Transverse colon (tissue), 4 donors: ENCODE results near the gene SYTL5. TPM values are rescaled to one million over a fixed set of nuclear protein-coding genes. Genes with fewer than 3 reads are reported as not detected.
"Not testable (repeated sequence)": the region's sequence is repeated elsewhere in the genome, so short reads cannot be mapped to it uniquely, and the experiment has no call there.

Experiments used
- DNase-seq: peaks from one replicate; pipeline ENCODE4 v3.0.0-alpha.2; 2019
- H3K27ac ChIP-seq, 4 donors: fragments of 200-600 bp; sonication (generic); 2 replicates each; pipeline ENCODE4 v1.5.1; 2016 to 2018; ENCODE audit warnings: inconsistent platforms in 4 of 4
- H3K27me3 ChIP-seq: fragments of 200-600 bp; sonication (generic); 2 replicates; pipeline ENCODE4 v1.5.1; 2017; ENCODE audit warnings: inconsistent platforms
- H3K36me3 ChIP-seq, 4 donors: fragments of 200-600 bp; sonication (generic); 2 replicates each; pipeline ENCODE4 v1.5.1; 2017 to 2019; ENCODE audit warnings: inconsistent platforms in 4 of 4
- H3K4me1 ChIP-seq, 4 donors: fragments of 200-600 bp; sonication (generic); 2 replicates each; pipeline ENCODE4 v1.5.1; 2017 to 2020; ENCODE audit warnings: inconsistent platforms in 4 of 4
- H3K4me3 ChIP-seq, 4 donors: fragments of 200-600 bp; sonication (generic); 1 replicate in 1 of 4; 2 replicates in 3 of 4; pipeline versions ENCODE4 v1.5.1 to v1.6.1; 2017 to 2019; ENCODE audit warnings: inconsistent platforms in 4 of 4
- H3K9me3 ChIP-seq, 2 donors: fragments of 200-600 bp; sonication (generic); 2 replicates each; pipeline ENCODE4 v1.5.1; 2017 to 2019; ENCODE audit warnings: inconsistent platforms in 2 of 2
- CTCF ChIP-seq, 5 experiments: fragments of 200-600 bp in 3 of 5; fragments of 450-650 bp in 2 of 5; sonication (generic) in 3 of 5; IDR thresholded peaks; 1 replicate in 2 of 5; 2 replicates in 3 of 5; pipeline ENCODE4 v1.5.1; 2016 to 2017; ENCODE audit warnings: antibody characterized with exemption in 5 of 5, inconsistent platforms in 3 of 5, mild to moderate bottlenecking in 2 of 5, moderate library complexity in 1 of 5
- EP300 ChIP-seq: sonication (generic); formaldehyde crosslinking; IDR thresholded peaks from one replicate; pipeline ENCODE4 v1.6.1; 2017; ENCODE audit warnings: antibody characterized with exemption, low read depth
- POLR2A ChIP-seq: fragments of 450-650 bp; IDR thresholded peaks from one replicate; pipeline ENCODE4 v1.6.1; 2016; ENCODE audit warnings: antibody characterized with exemption, mild to moderate bottlenecking, moderate library complexity
- POLR2AphosphoS5 ChIP-seq, 3 donors: sonication (generic); formaldehyde crosslinking; IDR thresholded peaks; one replicate each; pipeline ENCODE4 v1.6.1; 2016; ENCODE audit warnings: antibody characterized with exemption in 3 of 3
- WGBS, 2 donors: methylation state at CpG; one replicate each; pipeline ENCODE4 v1.1.5; 2018; ENCODE audit warnings: low coverage in 1 of 2; 5-methylcytosine and 5-hydroxymethylcytosine counted together
- in situ Hi-C, 4 donors: fragments of 200-750 bp; cut with MboI; loops; one replicate each; pipeline versions ENCODE4 v1.15.0 to v1.15.1; 2017; ENCODE audit warnings: low sequenced_read_pairs in 3 of 4, low pct_ligation_motif_present in 1 of 4, low pct_unique_long_range_greater_than_20kb in 1 of 4
- intact Hi-C: fragments of 100-400 bp; cut with DNase I; formaldehyde crosslinking; loops from one replicate; pipeline ENCODE4 v1.15.1; 2023; ENCODE audit warnings: low total_unique reads
- total RNA-seq, 4 donors: library from RNA; depleted of rRNA; stranded (reverse); fragments of >200 nt; gene quantifications; one replicate each; pipeline ENCODE4 v1.1.0, GENCODE V29; 2016

Gene SYTL5
- total RNA-seq, 4 donors from 2014 or later = 0.60 to 8.1 (median 5.5) TPM

- H3K27ac ChIP-seq = no peak overlapping the region
- intact Hi-C loops (no loop called here), in situ Hi-C loops (no loop called here)
- TF ChIP-seq POLR2AphosphoS5 (IDR thresholded peaks at IDR 0.05) = no peak
- no peak for TF ChIP-seq CTCF (IDR thresholded peaks at IDR 0.05)
- no peak for TF ChIP-seq POLR2A
- TF ChIP-seq EP300 = no peak
- no peaks in the 10 kb centered on the region for H3K4me1 ChIP-seq
- H3K4me3 ChIP-seq = no peak overlapping the region
- H3K27me3 ChIP-seq = no peaks in the 10 kb centered on the region
- no peaks in the 10 kb centered on the region for H3K36me3 ChIP-seq
- WGBS, 2 donors = 76 to 100% methylated on average over 1 of the region's 1 CpG
- DNase-seq = no peak
- H3K9me3 ChIP-seq = no peaks in the 10 kb centered on the region
These were observed 19.5 kb upstream of the SYTL5 start for GRCh38 chrX:37986893-37987292.

- DNase-seq = no peak
These were observed 17.0 kb upstream of the SYTL5 start for GRCh38 chrX:37989304-37989703.

GRCh38 chrX:37991303-37991702, 15.1 kb upstream of the SYTL5 start:
- H3K4me1 ChIP-seq, H3K27me3 ChIP-seq, in situ Hi-C loops, H3K9me3 ChIP-seq, H3K4me3 ChIP-seq, intact Hi-C loops, H3K36me3 ChIP-seq, H3K27ac ChIP-seq: not testable (repeated sequence)
- 65% methylated on average over 6 of the region's 6 CpGs; no CpG with 5 or more reads in 1 of the 2 donors for WGBS, 2 donors
- peak; percentile 8 for DNase-seq

More at GRCh38 chrX:37989304-37989703, 17.0 kb upstream of the SYTL5 start:
- TF ChIP-seq EP300 (no peak), POLR2A (no peak), POLR2AphosphoS5 (IDR thresholded peaks at IDR 0.05) (no peak), CTCF (IDR thresholded peaks at IDR 0.05) (no peak)
- Histone ChIP-seq H3K4me1 (peaks cover 0 to 7% (median 0%) of the 10 kb centered on the region in 4 donors), H3K4me3 (no peak overlapping the region), H3K9me3 (no peaks in the 10 kb centered on the region), H3K27ac (peak overlapping the region; percentile 7 to 50 (median 31)), H3K36me3 (no peaks in the 10 kb centered on the region), H3K27me3 (no peaks in the 10 kb centered on the region)
- intact Hi-C loops (no loop called here), in situ Hi-C loops (no loop called here)

GRCh38 chrX:37993176-37993575, 13.2 kb upstream of the SYTL5 start:
- in situ Hi-C loops (no loop called here), intact Hi-C loops (no loop called here)
- Histone ChIP-seq H3K27me3 (no peaks in the 10 kb centered on the region), H3K4me1 (peaks cover 0 to 7% (median 0%) of the 10 kb centered on the region in 4 donors), H3K27ac (peak overlapping the region in 3 of 4 donors; percentile 14 to 67 (median 64)), H3K9me3 (no peaks in the 10 kb centered on the region), H3K36me3 (no peaks in the 10 kb centered on the region), H3K4me3 (no peak overlapping the region)
- WGBS, 2 donors = 93 to 100% methylated on average over 3 of the region's 3 CpGs
- DNase-seq = no peak
- no peak for TF ChIP-seq POLR2AphosphoS5 (IDR thresholded peaks at IDR 0.05)
- no peak for TF ChIP-seq CTCF (IDR thresholded peaks at IDR 0.05)
- no peak for TF ChIP-seq POLR2A
- TF ChIP-seq EP300 = no peak
